HepG2 (cell line): ENCODE results near the gene AGAP1. TPM values are rescaled to one million over a fixed set of nuclear protein-coding genes. Genes with fewer than 3 reads are reported as not detected.

ENCODE experiments used
- ATAC-seq: fragments of 200-7000 bp; cut with Tn5 transposase; 3 replicates; pipeline ENCODE4 v1.9.1; 2020; ENCODE audit warnings: mild to moderate bottlenecking, moderate library complexity
- BruUV-seq: library from RNA; stranded (reverse); fragments of 400-500 nt; replicated peaks from 2 replicates; lab custom pipeline; 2021; lab: Mats Ljungman, UMichigan
- CTCF ChIA-PET: fragments of 300-600 bp; formaldehyde crosslinking; extraction: SDS; loops from one replicate; lab custom pipeline; 2021; ENCODE audit warnings: low total read pairs, inconsistent platforms, low intra/inter-chr PET ratio; lab: Yijun Ruan, JAX
- POLR2A ChIA-PET: fragments of 350-600 bp; sonication (Branson Sonifier 250); formaldehyde crosslinking; loops from one replicate; lab custom pipeline; 2020; ENCODE audit warnings: antibody characterized with exemption, inconsistent platforms; lab: Yijun Ruan, JAX
- DNase-seq: peaks from one replicate; pipeline ENCODE4 v3.0.0-alpha.2; 2015; ENCODE audit warnings: low spot score
- FAIRE-seq: peaks from 3 replicates; lab custom pipeline; 2011; peaks lifted over from hg19 to GRCh38; lab: Jason Lieb, UNC
- H2AFZ ChIP-seq: one replicate; pipeline ENCODE4 v1.6.1; 2011; ENCODE audit warnings: low read length, inconsistent platforms
- H3K27ac ChIP-seq: fragments of 300-600 bp; 3 replicates; pipeline ENCODE4 v1.8.0; 2011; ENCODE audit warnings: mixed run types, mild to moderate bottlenecking, mixed read lengths, low read length, inconsistent platforms; ENCODE audit not compliant: insufficient read depth; ENCODE audit errors: extremely low read length
- H3K27me3 ChIP-seq, 2 experiments: fragments of 200-600 bp in 1 of 2; 2 replicates in 1 of 2; 3 replicates in 1 of 2; pipeline versions ENCODE4 v1.6.0 to v1.8.0; 2011; ENCODE audit warnings: low read length in 2 of 2, mild to moderate bottlenecking in 2 of 2, moderate library complexity in 2 of 2, inconsistent platforms in 1 of 2; ENCODE audit not compliant: insufficient read depth in 2 of 2, control insufficient read depth in 1 of 2
- H3K36me3 ChIP-seq, 2 experiments: fragments of 200-600 bp in 1 of 2; replicated peaks in 1 of 2; 2 replicates in 1 of 2; 3 replicates in 1 of 2; pipeline versions ENCODE4 v1.5.1 to v1.8.0; 2011; ENCODE audit warnings: low read length in 2 of 2, inconsistent platforms in 1 of 2; ENCODE audit not compliant: insufficient read depth in 2 of 2, control insufficient read depth in 1 of 2
- H3K4me1 ChIP-seq: 2 replicates; pipeline ENCODE4 v1.5.1; 2012; ENCODE audit warnings: low read length, inconsistent platforms; ENCODE audit not compliant: insufficient read depth
- H3K4me2 ChIP-seq: 2 replicates; pipeline ENCODE4 v1.6.0; 2011; ENCODE audit warnings: low read depth, low read length, inconsistent platforms
- H3K4me3 ChIP-seq, 3 experiments: fragments of 200-600 bp in 1 of 3; sonication (generic), shearing (Covaris generic) in 1 of 3; replicated peaks in 1 of 3; 2 replicates each; pipeline ENCODE4 v1.5.1; 2011 to 2016; ENCODE audit warnings: low read length in 3 of 3, inconsistent platforms in 2 of 3, low read depth in 2 of 3, mild to moderate bottlenecking in 2 of 3, control low read depth in 1 of 3, mixed read lengths in 1 of 3; ENCODE audit not compliant: insufficient read depth in 1 of 3
- H3K79me2 ChIP-seq: one replicate; pipeline ENCODE4 v1.6.1; 2011; ENCODE audit warnings: low read length, inconsistent platforms; ENCODE audit not compliant: insufficient read depth
- H3K9ac ChIP-seq: 2 replicates; pipeline ENCODE4 v1.6.0; 2011; ENCODE audit warnings: mild to moderate bottlenecking, low read depth, low read length, inconsistent platforms; ENCODE audit not compliant: insufficient read depth
- H3K9me3 ChIP-seq: 2 replicates; pipeline ENCODE4 v1.5.1; 2012; ENCODE audit warnings: mild to moderate bottlenecking, low read length
- H4K20me1 ChIP-seq: 2 replicates; pipeline ENCODE4 v1.6.0; 2011; ENCODE audit warnings: inconsistent platforms, mild to moderate bottlenecking, low read length, moderate library complexity; ENCODE audit not compliant: insufficient read depth
- HMGXB3 ChIP-seq: sonication (generic); formaldehyde crosslinking; IDR thresholded peaks from 2 replicates; pipeline ENCODE4 v1.4.0; 2020; ENCODE audit warnings: missing genetic modification reagents, borderline replicate concordance
- HNRNPL ChIP-seq: fragments of 200-400 bp; formaldehyde crosslinking; IDR thresholded peaks from 2 replicates; pipeline ENCODE4 v1.6.1; 2017; ENCODE audit warnings: mild to moderate bottlenecking, low read depth, low read length
- REL ChIP-seq: sonication (generic); formaldehyde crosslinking; conservative IDR thresholded peaks from 2 replicates; pipeline ENCODE4 v1.8.0; 2022; ENCODE audit warnings: mild to moderate bottlenecking, missing genetic modification reagents, moderate library complexity
- SMARCE1 ChIP-seq: fragments of 450-650 bp; IDR thresholded peaks from 2 replicates; pipeline ENCODE4 v1.6.1; 2017; ENCODE audit warnings: borderline replicate concordance
- SRSF9 ChIP-seq: fragments of 200-400 bp; formaldehyde crosslinking; IDR thresholded peaks from 2 replicates; pipeline ENCODE4 v1.6.1; 2018; ENCODE audit warnings: borderline replicate concordance, mild to moderate bottlenecking, low read depth, low read length; ENCODE audit not compliant: insufficient read depth, poor library complexity, severe bottlenecking
- TGIF2 ChIP-seq: IDR thresholded peaks from 2 replicates; pipeline ENCODE4 v1.6.1; 2016; ENCODE audit warnings: control low read depth, missing compliant biosample characterization
- TIGD3 ChIP-seq: sonication (generic); formaldehyde crosslinking; IDR thresholded peaks from 2 replicates; pipeline ENCODE4 v1.5.1; 2020; ENCODE audit warnings: mild to moderate bottlenecking, missing genetic modification reagents, borderline replicate concordance
- ZIK1 ChIP-seq: sonication (generic); formaldehyde crosslinking; IDR thresholded peaks from 2 replicates; pipeline ENCODE4 v1.5.0; 2020; ENCODE audit warnings: mild to moderate bottlenecking, low read depth, missing genetic modification reagents, borderline replicate concordance
- ZNF253 ChIP-seq: sonication (generic); formaldehyde crosslinking; IDR thresholded peaks from 2 replicates; pipeline ENCODE4 v1.8.0; 2022; ENCODE audit warnings: mild to moderate bottlenecking, missing genetic modification reagents, borderline replicate concordance
- ZNF382 ChIP-seq: sonication (generic); formaldehyde crosslinking; IDR thresholded peaks from 2 replicates; pipeline ENCODE4 v1.5.0; 2020; ENCODE audit warnings: missing genetic modification reagents, mild to moderate bottlenecking, borderline replicate concordance
- WGBS: methylation state at CpG from one replicate; pipeline ENCODE4 v1.1.6; 2017; ENCODE audit warnings: low lambda C conversion rate; 5-methylcytosine and 5-hydroxymethylcytosine counted together
- in situ Hi-C: cut with HindIII; loops from 2 replicates; pipeline ENCODE4 v1.10.0; 2017; ENCODE audit warnings: low pct_unique_long_range_greater_than_20kb; ENCODE audit not compliant: extremely low pct_ligation_motif_present
- intact Hi-C: fragments of 100-400 bp; cut with micrococcal nuclease; formaldehyde crosslinking; loops from one replicate; pipeline ENCODE4 v1.10.0; 2022; ENCODE audit not compliant: unreplicated experiment
- polyA plus RNA-seq, 8 experiments: library from polyadenylated mRNA; depleted of rRNA in 3 of 8; stranded (reverse) in 7 of 8; unstranded in 1 of 8; fragments of >200 nt; fragmentation: Illumina TruSeq in 4 of 8; extraction: Trizol in 4 of 8; gene quantifications; 2 replicates each; pipeline versions ENCODE4 v1.2.1 to v1.2.3, GENCODE V29; 2011 to 2016; ENCODE audit warnings: low read depth in 4 of 8, missing spikeins in 1 of 8, mixed read lengths in 1 of 8; ENCODE audit not compliant: insufficient read depth in 1 of 8
- total RNA-seq, 5 experiments: library from RNA; depleted of rRNA; stranded (reverse); fragments of >200 nt; fragmentation: Illumina TruSeq; extraction: Trizol; gene quantifications; 2 replicates each; pipeline ENCODE4 v1.2.3, GENCODE V29; 2016; ENCODE audit warnings: low read depth in 1 of 5

Gene AGAP1
- total and polyA plus RNA-seq, 2 of the 13 experiments (the other 11 are each of a cell fraction or from before 2014, with no cell fraction given): 21.2 to 32.7 TPM

GRCh38 chr2:235672720-235673119 lies 178.9 kb downstream of the AGAP1 start:
- no peak for DNase-seq
- ATAC-seq: no peak
- intact Hi-C loops: loop anchor here (10.0 kb wide), 1 partner anchor 72 kb away; no protein-coding TSS in a partner anchor
- Histone ChIP-seq H3K4me1 (peaks cover 39% of the 10 kb centered on the region), H3K4me3 (no peak overlapping the region), H3K4me2 (no peak overlapping the region), H2AFZ (no peak overlapping the region), H3K27me3 (no peaks in the 10 kb centered on the region), H3K9ac (no peak overlapping the region), H3K79me2 (peaks cover 49% of the 10 kb centered on the region), H3K36me3 (no peaks in the 10 kb centered on the region), H3K27ac (no peak overlapping the region), H4K20me1 (peaks cover 47% of the 10 kb centered on the region), H3K9me3 (no peaks in the 10 kb centered on the region)
- BruUV-seq: no TSS peak
- in situ Hi-C loops: no loop called here
- TF ChIP-seq ZNF253 (CRISPR knock-in tag): no peak
- no peak for TF ChIP-seq ZNF382 (CRISPR knock-in tag)
- no peak for TF ChIP-seq SMARCE1
- no peak for FAIRE-seq
- ChIA-PET CTCF (no interaction called here), POLR2A (no interaction called here)
- 90% methylated on average over 3 of the region's 3 CpGs for WGBS

GRCh38 chr2:235674146-235674545 lies 180.3 kb downstream of the AGAP1 start:
- Histone ChIP-seq H3K27ac (no peak overlapping the region), H3K4me1 (peaks cover 35% of the 10 kb centered on the region), H3K79me2 (peaks cover 63% of the 10 kb centered on the region), H3K4me2 (no peak overlapping the region), H3K9ac (no peak overlapping the region), H3K4me3 (no peak overlapping the region), H4K20me1 (peaks cover 39% of the 10 kb centered on the region), H3K9me3 (no peaks in the 10 kb centered on the region), H2AFZ (no peak overlapping the region), H3K27me3 (no peaks in the 10 kb centered on the region), H3K36me3 (no peaks in the 10 kb centered on the region)
- no peak for FAIRE-seq
- ChIA-PET POLR2A (no interaction called here), CTCF (no interaction called here)
- no peak for ATAC-seq
- BruUV-seq: no TSS peak
- 91% methylated on average over 7 of the region's 7 CpGs for WGBS
- no peak for DNase-seq
- intact Hi-C loops: loop anchor here (10.0 kb wide), 1 partner anchor 71 kb away; no protein-coding TSS in a partner anchor
- in situ Hi-C loops: no loop called here
- TF ChIP-seq TIGD3 (CRISPR knock-in tag) (no peak), SRSF9 (no peak), HNRNPL (no peak), TGIF2 (CRISPR knock-in tag) (no peak), REL (CRISPR knock-in tag) (no peak), HMGXB3 (no peak), ZIK1 (CRISPR knock-in tag) (no peak)
